Karpas-422 (cell line): ENCODE data around the gene TAS1R3. TPM values are rescaled to one million over a fixed set of nuclear protein-coding genes. Genes with fewer than 3 reads are reported as not detected.

Experiments
- small RNA-seq: library from RNA; depleted of rRNA; stranded (forward); fragments of <200 nt; gene quantifications from one replicate; pipeline ENCODE3, GENCODE V24; 2014
- total RNA-seq: library from RNA; depleted of rRNA; stranded (reverse); fragments of >200 nt; shearing (Covaris generic); gene quantifications from 2 replicates; pipeline ENCODE4 v1.2.3, GENCODE V29; 2014; ENCODE audit warnings: low replicate concordance; rRNA removed

The TAS1R3 gene
- total RNA-seq, 1 experiment from 2014 or later, result 49.2 TPM

Small RNA genes within 50 kb of the gene (small RNA-seq; reads per million reads assigned to genes)
- gene MIR6726, result not detected

Other genes with a start within 250 kb of the TAS1R3 start
- gene C1orf159, start 215.2 kb upstream of the TAS1R3 start, total RNA-seq, result 10.2 and 10.4 TPM in 2 replicates
- 0.18 TPM in 1 of 2 replicates, not detected in the other for gene TTLL10, start 157.4 kb upstream of the TAS1R3 start, total RNA-seq
- gene TNFRSF18, start 124.7 kb upstream of the TAS1R3 start, total RNA-seq, result 0.30 and 0.90 TPM in 2 replicates
- gene TNFRSF4, start 117.1 kb upstream of the TAS1R3 start, total RNA-seq, result not detected in 2 replicates
- 25.6 and 42.0 TPM in 2 replicates for gene SDF4, start 99.3 kb upstream of the TAS1R3 start, total RNA-seq
- 8.6 and 17.7 TPM in 2 replicates for gene B3GALT6, start 99.0 kb upstream of the TAS1R3 start, total RNA-seq
- 2.2 and 2.5 TPM in 2 replicates for gene C1QTNF12, start 84.6 kb upstream of the TAS1R3 start, total RNA-seq
- gene UBE2J2, start 57.4 kb upstream of the TAS1R3 start, total RNA-seq, result 46.1 and 59.3 TPM in 2 replicates
- gene SCNN1D, start 50.8 kb upstream of the TAS1R3 start, total RNA-seq, result 1.2 and 1.4 TPM in 2 replicates
- gene ACAP3, start 23.4 kb upstream of the TAS1R3 start, total RNA-seq, result 28.1 and 94.6 TPM in 2 replicates
- gene PUSL1, start 22.7 kb upstream of the TAS1R3 start, total RNA-seq, result 14.9 and 45.1 TPM in 2 replicates
- gene INTS11, start 6.6 kb upstream of the TAS1R3 start, total RNA-seq, result 69.8 and 168 TPM in 2 replicates
- gene CPTP, start 6.5 kb upstream of the TAS1R3 start, total RNA-seq, result 35.0 and 74.7 TPM in 2 replicates
- 36.0 and 104 TPM in 2 replicates for gene DVL1, start 18.1 kb downstream of the TAS1R3 start, total RNA-seq
- not detected in 2 replicates for gene MXRA8, start 27.3 kb downstream of the TAS1R3 start, total RNA-seq
- 49.1 and 150 TPM in 2 replicates for gene AURKAIP1, start 43.9 kb downstream of the TAS1R3 start, total RNA-seq
- 97.9 and 152 TPM in 2 replicates for gene CCNL2, start 68.1 kb downstream of the TAS1R3 start, total RNA-seq
- gene MRPL20, start 76.0 kb downstream of the TAS1R3 start, total RNA-seq, result 136 and 151 TPM in 2 replicates
- gene ANKRD65, start 90.0 kb downstream of the TAS1R3 start, total RNA-seq, result not detected in 2 replicates
- not detected in 2 replicates for gene VWA1, start 104.4 kb downstream of the TAS1R3 start, total RNA-seq
- 0.51 TPM in 1 of 2 replicates, not detected in the other for gene ATAD3C, start 118.4 kb downstream of the TAS1R3 start, total RNA-seq
- 13.9 and 37.2 TPM in 2 replicates for gene ATAD3B, start 140.5 kb downstream of the TAS1R3 start, total RNA-seq
- 12.5 and 52.1 TPM in 2 replicates for gene ATAD3A, start 180.9 kb downstream of the TAS1R3 start, total RNA-seq
- gene TMEM240, start 209.3 kb downstream of the TAS1R3 start, total RNA-seq, result 2.6 TPM in 1 of 2 replicates, not detected in the other
- 70.9 and 80.6 TPM in 2 replicates for gene SSU72, start 243.6 kb downstream of the TAS1R3 start, total RNA-seq